HepG2 (cell line): ENCODE results near the gene CDKN1A. TPM values are rescaled to one million over a fixed set of nuclear protein-coding genes. Genes with fewer than 3 reads are reported as not detected.
A peak's percentile ranks its signal among the peaks of the same experiment; 100 is the strongest.

ENCODE experiments used
- ELF3 ChIP-seq: IDR thresholded peaks from 2 replicates; pipeline ENCODE4 v1.6.1; 2016; ENCODE audit warnings: missing genetic modification reagents, missing compliant biosample characterization
- FOXO1 ChIP-seq: sonication (generic); formaldehyde crosslinking; IDR thresholded peaks from 2 replicates; pipeline ENCODE4 v1.4.0; 2020; ENCODE audit warnings: missing genetic modification reagents
- IKZF4 ChIP-seq: sonication (generic); formaldehyde crosslinking; IDR thresholded peaks from 2 replicates; pipeline ENCODE4 v1.5.1; 2020; ENCODE audit warnings: borderline replicate concordance, mild to moderate bottlenecking, low read depth, missing genetic modification reagents; ENCODE audit errors: not compliant biosample characterization
- JARID2 ChIP-seq: sonication (generic); formaldehyde crosslinking; IDR thresholded peaks from 2 replicates; pipeline ENCODE4 v1.8.1; 2023; ENCODE audit warnings: missing genetic modification reagents, inconsistent platforms; ENCODE audit not compliant: insufficient replicate concordance
- NRL ChIP-seq: sonication (generic); formaldehyde crosslinking; IDR thresholded peaks from 2 replicates; pipeline ENCODE4 v1.5.0; 2020; ENCODE audit warnings: missing genetic modification reagents, mild to moderate bottlenecking, moderate library complexity, borderline replicate concordance
- PITX1 ChIP-seq: sonication (generic); formaldehyde crosslinking; IDR thresholded peaks from 2 replicates; pipeline ENCODE4 v1.5.1; 2020; ENCODE audit warnings: mild to moderate bottlenecking, missing genetic modification reagents
- ZKSCAN8 ChIP-seq: IDR thresholded peaks from 2 replicates; pipeline ENCODE4 v1.6.1; 2016; ENCODE audit warnings: borderline replicate concordance, missing genetic modification reagents, missing compliant biosample characterization
- ZNF124 ChIP-seq: sonication (generic); formaldehyde crosslinking; IDR thresholded peaks from 2 replicates; pipeline ENCODE4 v1.4.0; 2020; ENCODE audit warnings: missing genetic modification reagents
- ZNF441 ChIP-seq: sonication (generic); formaldehyde crosslinking; IDR thresholded peaks from 2 replicates; pipeline ENCODE4 v1.7.0; 2021; ENCODE audit warnings: missing genetic modification reagents, borderline replicate concordance
- ZNF550 ChIP-seq: sonication (generic); formaldehyde crosslinking; IDR thresholded peaks from 2 replicates; pipeline ENCODE4 v1.4.0; 2020; ENCODE audit warnings: mild to moderate bottlenecking, missing genetic modification reagents, borderline replicate concordance
- polyA plus RNA-seq, 8 experiments: library from polyadenylated mRNA; depleted of rRNA in 3 of 8; stranded (reverse) in 7 of 8; unstranded in 1 of 8; fragments of >200 nt; fragmentation: Illumina TruSeq in 4 of 8; extraction: Trizol in 4 of 8; gene quantifications; 2 replicates each; pipeline versions ENCODE4 v1.2.1 to v1.2.3, GENCODE V29; 2011 to 2016; ENCODE audit warnings: low read depth in 4 of 8, missing spikeins in 1 of 8, mixed read lengths in 1 of 8; ENCODE audit not compliant: insufficient read depth in 1 of 8
- total RNA-seq, 5 experiments: library from RNA; depleted of rRNA; stranded (reverse); fragments of >200 nt; fragmentation: Illumina TruSeq; extraction: Trizol; gene quantifications; 2 replicates each; pipeline ENCODE4 v1.2.3, GENCODE V29; 2016; ENCODE audit warnings: low read depth in 1 of 5
- TF ChIP-seq, protein P1 (sequence below): sonication (generic); formaldehyde crosslinking; IDR thresholded peaks from 2 replicates; pipeline ENCODE4 v1.4.0; 2020; ENCODE audit warnings: missing genetic modification reagents
- TF ChIP-seq, protein P2 (sequence below), 2 experiments: fragments of 450-650 bp in 1 of 2; sonication (generic) in 1 of 2; formaldehyde crosslinking in 1 of 2; IDR thresholded peaks; 2 replicates each; pipeline versions ENCODE4 v1.6.1 to v1.8.0; 2016 to 2022; ENCODE audit warnings: antibody characterized with exemption in 1 of 2, mild to moderate bottlenecking in 1 of 2, missing genetic modification reagents in 1 of 2
- TF ChIP-seq, protein P3 (sequence below): sonication (generic); formaldehyde crosslinking; IDR thresholded peaks from 2 replicates; pipeline ENCODE4 v1.4.0; 2020; ENCODE audit warnings: missing genetic modification reagents

The CDKN1A gene
- total and polyA plus RNA-seq, 2 of the 13 experiments (the other 11 are each of a cell fraction or from before 2014, with no cell fraction given): 60.7 to 92.1 TPM

DNA sequence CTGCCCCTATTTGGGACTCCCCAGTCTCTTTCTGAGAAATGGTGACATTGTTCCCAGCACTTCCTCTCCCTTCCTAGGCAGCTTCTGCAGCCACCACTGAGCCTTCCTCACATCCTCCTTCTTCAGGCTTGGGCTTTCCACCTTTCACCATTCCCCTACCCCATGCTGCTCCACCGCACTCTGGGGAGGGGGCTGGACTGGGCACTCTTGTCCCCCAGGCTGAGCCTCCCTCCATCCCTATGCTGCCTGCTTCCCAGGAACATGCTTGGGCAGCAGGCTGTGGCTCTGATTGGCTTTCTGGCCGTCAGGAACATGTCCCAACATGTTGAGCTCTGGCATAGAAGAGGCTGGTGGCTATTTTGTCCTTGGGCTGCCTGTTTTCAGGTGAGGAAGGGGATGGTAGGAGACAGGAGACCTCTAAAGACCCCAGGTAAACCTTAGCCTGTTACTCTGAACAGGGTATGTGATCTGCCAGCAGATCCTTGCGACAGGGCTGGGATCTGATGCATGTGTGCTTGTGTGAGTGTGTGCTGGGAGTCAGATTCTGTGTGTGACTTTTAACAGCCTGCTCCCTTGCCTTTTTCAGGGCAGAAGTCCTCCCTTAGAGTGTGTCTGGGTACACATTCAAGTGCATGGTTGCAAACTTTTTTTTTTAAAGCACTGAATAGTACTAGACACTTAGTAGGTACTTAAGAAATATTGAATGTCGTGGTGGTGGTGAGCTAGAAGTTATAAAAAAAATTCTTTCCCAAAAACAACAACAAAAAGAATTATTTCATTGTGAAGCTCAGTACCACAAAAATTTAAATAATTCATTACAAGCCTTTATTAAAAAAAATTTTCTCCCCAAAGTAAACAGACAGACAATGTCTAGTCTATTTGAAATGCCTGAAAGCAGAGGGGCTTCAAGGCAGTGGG lies 2.1 kb upstream of the CDKN1A start (continued):
- TF ChIP-seq, protein P1, sequence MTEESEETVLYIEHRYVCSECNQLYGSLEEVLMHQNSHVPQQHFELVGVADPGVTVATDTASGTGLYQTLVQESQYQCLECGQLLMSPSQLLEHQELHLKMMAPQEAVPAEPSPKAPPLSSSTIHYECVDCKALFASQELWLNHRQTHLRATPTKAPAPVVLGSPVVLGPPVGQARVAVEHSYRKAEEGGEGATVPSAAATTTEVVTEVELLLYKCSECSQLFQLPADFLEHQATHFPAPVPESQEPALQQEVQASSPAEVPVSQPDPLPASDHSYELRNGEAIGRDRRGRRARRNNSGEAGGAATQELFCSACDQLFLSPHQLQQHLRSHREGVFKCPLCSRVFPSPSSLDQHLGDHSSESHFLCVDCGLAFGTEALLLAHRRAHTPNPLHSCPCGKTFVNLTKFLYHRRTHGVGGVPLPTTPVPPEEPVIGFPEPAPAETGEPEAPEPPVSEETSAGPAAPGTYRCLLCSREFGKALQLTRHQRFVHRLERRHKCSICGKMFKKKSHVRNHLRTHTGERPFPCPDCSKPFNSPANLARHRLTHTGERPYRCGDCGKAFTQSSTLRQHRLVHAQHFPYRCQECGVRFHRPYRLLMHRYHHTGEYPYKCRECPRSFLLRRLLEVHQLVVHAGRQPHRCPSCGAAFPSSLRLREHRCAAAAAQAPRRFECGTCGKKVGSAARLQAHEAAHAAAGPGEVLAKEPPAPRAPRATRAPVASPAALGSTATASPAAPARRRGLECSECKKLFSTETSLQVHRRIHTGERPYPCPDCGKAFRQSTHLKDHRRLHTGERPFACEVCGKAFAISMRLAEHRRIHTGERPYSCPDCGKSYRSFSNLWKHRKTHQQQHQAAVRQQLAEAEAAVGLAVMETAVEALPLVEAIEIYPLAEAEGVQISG (CRISPR knock-in tag): peak; percentile 55
- TF ChIP-seq ZNF124 (CRISPR knock-in tag): 0 out of 2 replicates have a peak, but pooled peaks have one; percentile 29
- TF ChIP-seq ZNF441 (CRISPR knock-in tag): peak; percentile 86
- peak; percentile 61; the same call in 1 of the 2 replicates for TF ChIP-seq ELF3 (CRISPR knock-in tag)
- TF ChIP-seq, protein P2, sequence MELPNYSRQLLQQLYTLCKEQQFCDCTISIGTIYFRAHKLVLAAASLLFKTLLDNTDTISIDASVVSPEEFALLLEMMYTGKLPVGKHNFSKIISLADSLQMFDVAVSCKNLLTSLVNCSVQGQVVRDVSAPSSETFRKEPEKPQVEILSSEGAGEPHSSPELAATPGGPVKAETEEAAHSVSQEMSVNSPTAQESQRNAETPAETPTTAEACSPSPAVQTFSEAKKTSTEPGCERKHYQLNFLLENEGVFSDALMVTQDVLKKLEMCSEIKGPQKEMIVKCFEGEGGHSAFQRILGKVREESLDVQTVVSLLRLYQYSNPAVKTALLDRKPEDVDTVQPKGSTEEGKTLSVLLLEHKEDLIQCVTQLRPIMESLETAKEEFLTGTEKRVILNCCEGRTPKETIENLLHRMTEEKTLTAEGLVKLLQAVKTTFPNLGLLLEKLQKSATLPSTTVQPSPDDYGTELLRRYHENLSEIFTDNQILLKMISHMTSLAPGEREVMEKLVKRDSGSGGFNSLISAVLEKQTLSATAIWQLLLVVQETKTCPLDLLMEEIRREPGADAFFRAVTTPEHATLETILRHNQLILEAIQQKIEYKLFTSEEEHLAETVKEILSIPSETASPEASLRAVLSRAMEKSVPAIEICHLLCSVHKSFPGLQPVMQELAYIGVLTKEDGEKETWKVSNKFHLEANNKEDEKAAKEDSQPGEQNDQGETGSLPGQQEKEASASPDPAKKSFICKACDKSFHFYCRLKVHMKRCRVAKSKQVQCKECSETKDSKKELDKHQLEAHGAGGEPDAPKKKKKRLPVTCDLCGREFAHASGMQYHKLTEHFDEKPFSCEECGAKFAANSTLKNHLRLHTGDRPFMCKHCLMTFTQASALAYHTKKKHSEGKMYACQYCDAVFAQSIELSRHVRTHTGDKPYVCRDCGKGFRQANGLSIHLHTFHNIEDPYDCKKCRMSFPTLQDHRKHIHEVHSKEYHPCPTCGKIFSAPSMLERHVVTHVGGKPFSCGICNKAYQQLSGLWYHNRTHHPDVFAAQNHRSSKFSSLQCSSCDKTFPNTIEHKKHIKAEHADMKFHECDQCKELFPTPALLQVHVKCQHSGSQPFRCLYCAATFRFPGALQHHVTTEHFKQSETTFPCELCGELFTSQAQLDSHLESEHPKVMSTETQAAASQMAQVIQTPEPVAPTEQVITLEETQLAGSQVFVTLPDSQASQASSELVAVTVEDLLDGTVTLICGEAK (IDR thresholded peaks at IDR 0.05): no peak
- TF ChIP-seq, protein P2 (CRISPR knock-in tag; IDR thresholded peaks at IDR 0.05): no peak
- no peak for TF ChIP-seq ZNF550 (CRISPR knock-in tag)
- TF ChIP-seq FOXO1: peak; percentile 52; the same call in 1 of the 2 replicates
- TF ChIP-seq JARID2 (CRISPR knock-in tag): peak; percentile 73
- TF ChIP-seq ZKSCAN8 (CRISPR knock-in tag): 0 out of 2 replicates have a peak, but pooled peaks have one; percentile 16
- TF ChIP-seq, protein P3, sequence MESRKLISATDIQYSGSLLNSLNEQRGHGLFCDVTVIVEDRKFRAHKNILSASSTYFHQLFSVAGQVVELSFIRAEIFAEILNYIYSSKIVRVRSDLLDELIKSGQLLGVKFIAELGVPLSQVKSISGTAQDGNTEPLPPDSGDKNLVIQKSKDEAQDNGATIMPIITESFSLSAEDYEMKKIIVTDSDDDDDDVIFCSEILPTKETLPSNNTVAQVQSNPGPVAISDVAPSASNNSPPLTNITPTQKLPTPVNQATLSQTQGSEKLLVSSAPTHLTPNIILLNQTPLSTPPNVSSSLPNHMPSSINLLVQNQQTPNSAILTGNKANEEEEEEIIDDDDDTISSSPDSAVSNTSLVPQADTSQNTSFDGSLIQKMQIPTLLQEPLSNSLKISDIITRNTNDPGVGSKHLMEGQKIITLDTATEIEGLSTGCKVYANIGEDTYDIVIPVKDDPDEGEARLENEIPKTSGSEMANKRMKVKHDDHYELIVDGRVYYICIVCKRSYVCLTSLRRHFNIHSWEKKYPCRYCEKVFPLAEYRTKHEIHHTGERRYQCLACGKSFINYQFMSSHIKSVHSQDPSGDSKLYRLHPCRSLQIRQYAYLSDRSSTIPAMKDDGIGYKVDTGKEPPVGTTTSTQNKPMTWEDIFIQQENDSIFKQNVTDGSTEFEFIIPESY (CRISPR knock-in tag): 0 out of 2 replicates have a peak, but pooled peaks have one; percentile 17
- TF ChIP-seq IKZF4 (CRISPR knock-in tag): peak; percentile 17
- peak; percentile 52; the same call in 1 of the 2 replicates for TF ChIP-seq PITX1 (CRISPR knock-in tag)
- peak; percentile 89 for TF ChIP-seq NRL (CRISPR knock-in tag)
